NCI-H2107 treated with DMSO at 0.1 percent for 48 hours (cell line): ENCODE measurements around the gene MTCH1.

Experiments used
- DNase-seq: peaks from one replicate; lab custom pipeline; 2025; ENCODE audit not compliant: unreplicated experiment; lab: John Stamatoyannopoulos, UW

Gene MTCH1

GRCh38 chr6:36973190-36973589, 12.8 kb downstream of the MTCH1 start:
- DNase-seq, result no peak

DNA sequence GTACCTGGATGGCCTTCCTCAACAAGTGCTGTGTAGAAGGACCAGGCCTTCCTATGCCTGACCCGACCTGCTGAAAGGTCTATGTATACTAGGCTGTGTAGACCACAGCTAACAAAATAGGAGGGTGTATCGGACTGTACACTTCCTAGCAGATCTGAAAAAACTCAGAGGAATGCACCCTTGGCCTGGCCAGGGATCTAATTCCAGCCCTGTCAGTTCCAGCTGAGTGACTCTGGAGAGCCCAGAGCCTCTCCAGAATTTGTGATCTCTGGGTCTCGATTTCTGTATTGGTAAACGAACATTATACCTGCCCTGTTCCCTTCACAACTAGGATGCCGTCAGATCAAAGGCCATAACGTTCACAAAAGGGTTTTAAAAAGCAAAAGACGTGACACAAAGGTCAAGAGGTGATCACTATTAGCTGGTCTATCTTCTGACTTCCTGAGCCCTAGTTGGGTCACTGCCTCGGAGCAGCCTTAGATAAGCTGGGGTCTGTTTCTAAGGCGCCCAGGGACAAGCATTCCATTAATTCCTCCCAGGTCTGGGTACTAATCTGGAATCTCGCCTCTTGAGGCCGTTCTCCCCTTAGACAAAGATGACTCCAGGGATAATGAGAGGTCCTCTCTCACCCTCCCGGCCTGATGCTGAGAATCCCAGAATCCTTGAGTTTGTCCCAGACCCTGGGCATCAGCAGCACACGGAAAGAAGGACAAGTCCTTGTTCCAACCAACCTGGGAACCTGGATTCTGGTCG, 13.9 kb downstream of the MTCH1 start:
- DNase-seq, result no peak

DNA sequence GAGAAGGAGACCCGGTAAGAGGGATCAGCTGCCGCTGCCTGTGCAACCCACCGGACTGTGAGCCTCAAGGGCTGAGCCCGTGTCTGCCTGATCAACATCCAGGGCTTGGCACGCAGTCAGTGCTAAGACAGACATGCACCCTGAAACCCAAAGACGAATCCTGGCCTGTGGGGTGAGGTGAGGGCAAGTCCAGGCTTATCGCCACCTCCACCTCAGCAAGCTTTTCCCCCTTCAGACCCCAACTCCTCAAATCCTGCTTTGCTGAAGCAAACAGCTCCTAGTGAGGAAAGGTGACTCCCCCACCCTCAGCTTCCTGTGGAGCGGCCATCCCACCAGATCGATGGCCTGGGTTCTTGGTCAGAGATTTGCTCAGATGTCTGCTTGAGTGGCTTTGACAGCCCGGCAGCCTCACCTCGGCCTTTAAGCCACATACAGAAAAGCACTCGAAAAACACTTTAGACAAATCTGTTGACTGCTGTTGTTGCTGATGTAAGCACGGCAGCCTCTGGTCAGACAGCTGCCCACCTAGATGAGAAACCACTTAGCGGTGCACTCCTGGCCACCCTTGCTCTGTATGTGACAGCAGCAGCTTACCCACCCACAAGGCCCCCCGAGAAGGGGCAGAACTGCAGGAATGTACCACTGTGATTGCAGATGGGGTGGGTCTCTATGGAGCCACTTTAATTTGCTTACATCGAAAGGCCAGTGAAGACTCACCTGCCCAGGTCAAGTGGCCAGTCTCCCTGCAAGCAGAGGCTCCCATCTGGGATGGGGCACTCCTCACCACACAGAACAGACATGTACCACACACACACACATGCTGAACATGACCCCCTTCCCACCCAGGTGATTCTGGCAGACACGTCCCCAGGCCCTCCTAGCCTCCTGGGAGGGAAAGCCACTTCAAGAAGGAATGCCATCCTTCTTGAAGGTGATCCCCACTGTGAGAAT, 14.8 kb downstream of the MTCH1 start:
- DNase-seq, result no peak

DNA sequence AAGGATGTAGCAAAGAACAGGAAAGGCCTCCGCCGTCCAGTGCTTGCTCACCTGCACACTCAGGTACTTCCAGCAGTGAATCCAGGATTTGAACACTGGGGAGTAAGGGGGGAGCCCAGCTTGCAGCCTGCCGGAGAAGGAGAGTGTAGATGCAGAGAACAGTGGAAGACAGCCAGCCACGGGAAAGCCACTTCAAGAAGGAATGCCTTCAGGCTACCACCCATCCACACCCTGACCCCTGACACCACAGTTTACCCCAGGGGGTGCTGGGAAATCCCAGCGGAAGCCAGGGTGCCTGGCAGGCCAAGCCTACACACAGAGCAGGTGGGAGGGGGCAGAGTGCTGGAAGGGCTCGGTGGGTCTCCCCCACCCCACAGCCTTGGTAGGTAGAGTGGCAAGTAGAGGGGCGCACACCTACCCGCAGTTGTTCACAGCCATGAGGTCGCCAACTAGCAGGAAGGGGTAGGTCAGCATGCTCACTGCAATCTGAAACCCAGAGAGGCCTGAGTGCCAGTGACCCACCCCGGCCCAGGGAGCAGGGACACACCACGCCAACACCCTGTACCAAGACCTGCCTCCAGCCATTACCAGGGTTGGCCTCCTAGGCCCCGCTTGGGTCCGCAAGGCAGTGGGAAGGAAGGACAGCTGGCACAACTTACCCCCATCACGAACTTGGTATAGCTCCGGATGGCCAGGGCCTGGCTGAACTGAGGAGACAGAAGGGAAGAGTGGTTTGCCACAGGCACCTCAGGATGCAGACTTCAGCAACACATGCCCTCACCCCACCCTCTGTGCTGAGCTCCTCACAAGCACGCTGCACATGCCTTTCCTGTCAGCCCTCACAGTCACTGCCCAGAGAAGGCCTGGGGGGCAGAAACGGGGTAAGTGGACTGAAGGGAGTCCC, 15.8 kb downstream of the MTCH1 start:
- no peak for DNase-seq

DNA sequence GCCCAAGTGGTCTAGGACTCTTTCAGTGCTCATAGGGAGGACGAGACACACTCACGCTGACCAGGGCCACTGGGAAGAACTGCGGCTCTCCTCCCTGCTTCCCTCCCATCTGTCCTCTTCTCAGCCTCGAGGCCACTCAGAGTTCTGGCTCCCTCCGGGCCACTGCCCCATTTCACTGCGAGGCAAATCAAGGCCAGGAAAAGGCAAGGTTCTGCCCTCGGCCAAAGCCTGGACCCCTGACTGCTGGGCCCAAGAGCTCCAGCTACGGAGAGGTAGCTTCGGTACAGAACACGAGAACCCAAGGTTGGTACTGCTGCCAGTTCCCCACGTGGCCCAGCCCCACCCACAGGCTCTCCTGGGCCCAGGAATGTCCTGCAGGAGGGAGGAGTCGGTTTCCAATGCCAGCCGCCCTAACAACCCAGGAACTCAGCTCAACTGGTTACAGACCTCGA, 16.7 kb downstream of the MTCH1 start:
- DNase-seq, result no peak

GRCh38 chr6:36968266-36968977, 17.6 kb downstream of the MTCH1 start:
- no peak for DNase-seq

DNA sequence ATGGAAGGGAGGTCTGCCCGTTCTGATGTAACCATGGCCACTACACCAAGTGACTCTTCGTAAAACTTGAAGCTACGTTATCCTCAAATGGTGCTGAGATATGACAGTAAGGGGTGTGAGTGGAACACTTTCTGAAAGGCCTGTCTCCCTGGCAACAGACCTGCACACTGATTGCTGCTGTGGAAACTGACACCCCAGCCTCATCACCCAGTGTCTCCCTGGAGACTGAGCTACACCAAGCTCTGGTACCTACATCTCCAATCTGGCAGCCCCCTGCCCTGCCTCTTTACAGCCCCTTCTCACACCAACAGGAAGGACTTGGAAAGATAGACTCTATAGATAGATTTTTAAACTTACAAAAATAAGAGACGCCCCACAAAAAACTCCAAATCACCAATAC, 18.2 kb downstream of the MTCH1 start:
- no peak for DNase-seq

- no peak for DNase-seq
These were observed 18.7 kb downstream of the MTCH1 start for GRCh38 chr6:36967301-36967700.

DNA sequence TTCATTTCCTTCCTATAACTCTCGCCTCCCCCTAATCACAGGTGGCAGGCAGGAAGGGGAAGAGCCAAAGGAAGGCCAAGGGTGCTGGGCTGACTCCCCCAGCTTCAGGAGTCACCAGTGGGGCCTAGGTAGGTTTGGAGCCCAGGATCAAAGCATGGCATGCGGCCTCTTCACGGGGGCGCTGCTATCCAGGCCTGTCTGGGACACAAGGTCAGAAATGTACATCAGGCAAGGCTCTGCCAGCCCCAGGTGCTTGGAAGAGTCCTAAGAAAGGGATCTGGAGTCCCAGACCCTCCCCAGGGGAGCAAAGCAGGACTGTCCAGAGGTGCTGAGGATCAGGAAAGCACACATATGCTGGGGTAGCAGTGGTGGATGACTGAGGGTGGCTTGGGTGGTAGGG, 21.1 kb downstream of the MTCH1 start:
- no peak for DNase-seq

DNA sequence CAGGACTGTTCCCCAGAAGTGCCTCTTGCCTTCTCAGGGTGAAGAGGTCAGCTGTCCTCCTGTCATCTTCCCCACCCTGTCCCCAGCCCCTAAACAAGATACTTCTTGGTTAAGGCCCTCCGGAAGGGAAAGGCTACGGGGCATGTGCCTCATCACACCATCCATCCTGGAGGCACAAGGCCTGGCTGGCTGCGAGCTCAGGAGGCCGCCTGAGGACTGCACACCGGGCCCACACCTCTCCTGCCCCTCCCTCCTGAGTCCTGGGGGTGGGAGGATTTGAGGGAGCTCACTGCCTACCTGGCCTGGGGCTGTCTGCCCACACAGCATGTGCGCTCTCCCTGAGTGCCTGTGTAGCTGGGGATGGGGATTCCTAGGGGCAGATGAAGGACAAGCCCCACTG, 21.6 kb downstream of the MTCH1 start:
- DNase-seq, result no peak

DNA sequence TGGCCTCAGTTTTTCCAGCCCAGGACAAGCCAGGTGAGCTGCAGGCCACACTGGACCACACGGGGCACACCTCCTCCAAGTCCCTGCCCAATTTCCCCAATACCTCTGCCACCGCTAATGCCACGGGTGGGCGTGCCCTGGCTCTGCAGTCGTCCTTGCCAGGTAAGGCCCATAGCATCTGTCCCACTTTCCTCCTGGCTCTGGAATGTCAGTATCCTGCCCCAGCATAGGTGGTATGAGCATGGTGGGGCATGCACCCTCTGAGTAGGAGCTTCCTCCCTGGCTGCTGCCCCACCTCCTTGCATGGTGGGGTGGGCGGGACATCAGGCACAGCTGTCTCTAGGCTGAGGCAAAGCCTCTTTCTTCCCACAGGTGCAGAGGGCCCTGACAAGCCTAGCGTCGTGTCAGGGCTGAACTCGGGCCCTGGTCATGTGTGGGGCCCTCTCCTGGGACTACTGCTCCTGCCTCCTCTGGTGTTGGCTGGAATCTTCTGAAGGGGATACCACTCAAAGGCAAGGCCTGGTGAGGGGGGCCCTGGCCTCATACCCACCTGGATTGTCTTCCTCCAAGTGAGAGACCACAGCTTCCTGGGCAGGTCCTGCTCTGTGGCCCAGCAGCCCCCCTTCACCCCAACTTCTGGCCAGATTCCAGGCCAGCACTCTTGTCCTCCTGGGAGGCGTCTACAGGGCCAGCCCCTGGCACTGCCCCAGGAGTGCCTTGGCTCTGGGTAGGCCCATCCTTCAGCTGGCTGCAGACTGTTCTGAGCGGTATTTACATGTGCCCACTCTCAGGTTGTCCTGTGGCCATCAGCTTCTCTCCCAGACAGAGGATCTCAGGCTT, 22.3 kb downstream of the MTCH1 start:
- no peak for DNase-seq

DNA sequence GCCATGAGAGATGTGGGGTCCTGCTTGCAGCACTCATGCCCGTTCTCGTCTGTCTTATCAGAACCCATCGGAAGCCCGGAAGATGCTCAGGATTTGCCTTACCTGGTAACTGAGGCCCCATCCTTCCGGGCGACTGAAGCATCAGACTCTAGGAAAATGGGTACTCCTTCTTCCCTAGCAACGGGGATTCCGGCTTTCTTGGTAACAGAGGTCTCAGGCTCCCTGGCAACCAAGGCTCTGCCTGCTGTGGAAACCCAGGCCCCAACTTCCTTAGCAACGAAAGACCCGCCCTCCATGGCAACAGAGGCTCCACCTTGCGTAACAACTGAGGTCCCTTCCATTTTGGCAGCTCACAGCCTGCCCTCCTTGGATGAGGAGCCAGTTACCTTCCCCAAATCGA, 23.1 kb downstream of the MTCH1 start:
- DNase-seq, result no peak

DNA sequence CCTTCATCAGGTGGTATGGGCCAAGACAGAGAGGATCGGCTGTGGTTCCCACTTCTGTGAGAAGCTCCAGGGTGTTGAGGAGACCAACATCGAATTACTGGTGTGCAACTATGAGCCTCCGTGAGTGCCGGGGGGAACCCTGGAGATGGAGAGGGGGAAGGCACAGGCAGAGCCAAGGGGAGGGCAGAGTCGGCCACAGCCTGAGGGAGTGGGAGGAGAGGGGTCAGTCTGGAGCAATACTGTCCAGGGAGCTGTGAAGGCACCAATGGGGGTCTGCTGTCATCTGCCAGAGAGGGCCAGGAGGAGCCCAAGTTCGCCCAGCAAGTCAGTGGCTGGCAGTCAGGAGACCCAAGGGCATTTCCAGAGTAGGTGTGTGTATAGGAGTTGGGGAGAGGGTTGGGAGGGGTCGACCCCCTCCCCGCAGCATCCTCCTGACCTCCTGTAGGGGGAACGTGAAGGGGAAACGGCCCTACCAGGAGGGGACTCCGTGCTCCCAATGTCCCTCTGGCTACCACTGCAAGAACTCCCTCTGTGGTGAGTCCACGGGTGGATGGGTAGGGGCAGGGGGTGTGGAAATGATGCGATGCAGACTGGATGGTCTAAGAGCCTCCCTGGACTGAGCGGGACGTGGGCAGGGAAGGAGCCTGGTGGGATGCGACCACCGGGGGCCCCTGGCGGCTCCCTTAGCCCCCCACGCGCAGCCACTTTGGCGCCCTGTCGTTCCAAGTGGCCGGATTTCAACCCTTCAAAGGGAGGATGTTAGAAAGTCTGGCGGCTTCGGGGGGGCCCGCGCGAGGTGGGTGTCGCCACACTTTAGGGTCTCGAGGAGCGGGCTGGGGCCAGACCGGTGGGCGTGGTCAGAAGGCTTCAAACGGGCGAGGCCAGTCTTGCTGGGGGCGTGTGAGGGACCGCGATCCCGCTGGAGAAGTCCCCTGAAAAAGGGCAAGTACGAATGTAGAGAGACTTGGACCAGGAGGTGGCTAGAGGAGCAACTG, 24.3 kb downstream of the MTCH1 start:
- no peak for DNase-seq

DNA sequence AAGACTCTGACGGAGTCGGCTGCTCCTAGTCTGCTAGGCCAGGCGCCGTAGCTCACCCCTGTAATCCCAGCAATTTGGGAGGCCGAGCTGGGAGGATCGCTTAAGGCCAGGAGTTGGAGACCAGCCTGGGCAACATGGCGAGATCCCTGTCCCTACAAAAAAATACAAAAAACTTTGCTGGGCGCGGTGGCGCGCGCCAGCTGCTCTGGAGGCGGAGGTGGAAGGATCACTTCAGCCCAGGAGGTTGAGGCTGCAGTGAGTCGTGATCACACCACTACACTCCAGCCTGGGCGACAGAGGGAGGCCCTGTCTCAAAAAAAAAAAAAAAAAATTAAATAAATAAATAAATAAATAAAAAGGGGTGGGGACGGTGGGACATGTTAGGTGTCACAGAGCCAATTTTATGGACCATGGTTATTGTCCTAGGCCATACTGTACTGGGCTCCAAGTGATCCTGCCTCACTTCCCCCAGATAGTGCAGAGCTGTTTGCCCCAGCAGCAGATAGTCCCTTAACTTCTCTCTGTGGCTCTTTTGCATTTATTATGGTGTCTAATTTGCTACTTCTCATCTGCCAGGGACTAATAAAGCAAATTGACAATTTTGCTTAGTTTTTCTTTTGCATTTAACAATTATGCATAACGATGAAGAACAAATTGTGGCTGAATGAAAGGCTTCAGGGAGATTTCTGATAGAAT, 26.3 kb downstream of the MTCH1 start:
- no peak for DNase-seq

DNA sequence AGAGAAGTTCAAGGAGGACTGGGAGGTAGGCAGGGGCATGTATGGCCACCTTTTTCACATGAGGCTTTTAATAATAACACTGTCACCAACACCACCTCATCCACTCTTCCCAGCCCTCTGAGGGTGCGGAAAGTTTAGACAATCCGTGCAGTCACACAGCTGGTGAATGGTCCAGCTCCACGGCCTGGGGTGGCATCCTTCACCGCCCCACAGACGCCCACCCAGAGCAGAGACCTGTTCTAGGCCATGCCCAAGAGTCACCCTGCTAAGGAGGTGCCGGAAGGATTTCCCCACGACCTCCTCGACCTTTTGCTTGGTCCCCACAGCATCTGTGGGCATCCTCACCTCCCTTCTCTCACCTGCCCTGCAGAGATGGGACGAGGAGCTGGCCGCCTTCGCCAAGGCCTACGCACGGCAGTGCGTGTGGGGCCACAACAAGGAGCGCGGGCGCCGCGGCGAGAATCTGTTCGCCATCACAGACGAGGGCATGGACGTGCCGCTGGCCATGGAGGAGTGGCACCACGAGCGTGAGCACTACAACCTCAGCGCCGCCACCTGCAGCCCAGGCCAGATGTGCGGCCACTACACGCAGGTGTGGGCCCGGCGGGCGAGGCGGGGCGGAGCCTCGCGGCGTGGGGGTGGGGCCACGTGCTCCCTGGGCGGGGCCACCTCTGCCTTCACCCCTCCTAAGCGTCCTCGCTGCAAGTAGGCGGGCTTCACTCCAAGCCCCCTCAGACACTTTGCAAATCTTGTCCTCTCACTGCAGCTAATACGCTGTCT, 27.0 kb downstream of the MTCH1 start:
- DNase-seq, result no peak

DNA sequence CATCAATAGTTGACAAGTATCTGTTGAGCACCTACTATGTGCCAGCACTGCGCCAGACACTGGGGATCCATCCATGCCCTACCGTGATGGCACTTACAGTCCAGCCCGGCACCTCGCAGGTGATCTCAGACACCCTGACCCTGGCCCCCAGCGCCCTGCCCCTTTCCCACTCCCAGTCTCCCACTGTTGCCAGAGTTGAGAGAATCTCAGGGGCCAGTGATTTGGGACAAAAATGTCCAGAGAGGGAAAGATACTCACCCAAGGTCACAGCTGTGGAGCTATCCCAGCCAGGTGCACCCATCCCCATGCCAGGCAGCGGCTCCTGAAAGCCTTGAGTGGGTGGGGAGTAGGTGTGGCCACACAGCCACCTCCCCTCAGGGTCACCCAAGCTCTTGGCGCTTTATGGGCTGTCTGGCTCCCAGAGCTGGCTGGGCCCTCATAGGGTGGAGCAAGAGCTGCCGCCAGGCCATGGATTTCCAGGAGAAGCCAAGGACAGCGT, 28.2 kb downstream of the MTCH1 start:
- no peak for DNase-seq

- no peak for DNase-seq
These were observed 29.6 kb downstream of the MTCH1 start for GRCh38 chr6:36956446-36956820.
